GM18520 (cell line): ENCODE data around the gene UFSP1.

ENCODE experiments used
- ATAC-seq: cut with Tn5 transposase; IDR thresholded peaks from one replicate; pipeline ENCODE4 v1.9.1; 2021; ENCODE audit not compliant: unreplicated experiment

UFSP1 gene

GRCh38 chr7:100882785-100883526, 6.6 kb downstream of the UFSP1 start:
- ATAC-seq: no peak

- no peak for ATAC-seq
Observed at GRCh38 chr7:100882201-100882600, 7.3 kb downstream of the UFSP1 start.

DNA sequence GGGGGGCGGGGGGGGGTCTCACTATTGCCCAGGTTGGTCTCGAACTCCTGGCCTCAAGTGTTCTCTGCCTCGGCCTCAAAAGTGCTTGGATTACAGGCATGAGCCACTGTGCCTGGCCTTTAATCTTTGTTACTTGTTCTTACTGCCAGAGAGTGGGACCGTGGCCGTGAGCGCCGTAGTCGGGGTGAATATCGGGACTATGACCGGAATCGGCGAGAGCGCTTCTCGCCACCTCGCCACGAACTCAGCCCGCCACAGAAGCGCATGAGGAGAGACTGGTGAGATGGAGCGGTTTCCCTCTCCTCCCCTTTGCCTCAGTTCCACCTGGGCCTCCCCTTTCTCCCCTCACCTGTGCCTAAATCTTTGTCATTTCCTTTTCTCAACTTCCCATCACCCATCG, 8.4 kb downstream of the UFSP1 start:
- no peak for ATAC-seq

- no peak for ATAC-seq
Observed at GRCh38 chr7:100880645-100881044, 8.9 kb downstream of the UFSP1 start.

- ATAC-seq: no peak
Observed at GRCh38 chr7:100879685-100880261, 9.7 kb downstream of the UFSP1 start.

DNA sequence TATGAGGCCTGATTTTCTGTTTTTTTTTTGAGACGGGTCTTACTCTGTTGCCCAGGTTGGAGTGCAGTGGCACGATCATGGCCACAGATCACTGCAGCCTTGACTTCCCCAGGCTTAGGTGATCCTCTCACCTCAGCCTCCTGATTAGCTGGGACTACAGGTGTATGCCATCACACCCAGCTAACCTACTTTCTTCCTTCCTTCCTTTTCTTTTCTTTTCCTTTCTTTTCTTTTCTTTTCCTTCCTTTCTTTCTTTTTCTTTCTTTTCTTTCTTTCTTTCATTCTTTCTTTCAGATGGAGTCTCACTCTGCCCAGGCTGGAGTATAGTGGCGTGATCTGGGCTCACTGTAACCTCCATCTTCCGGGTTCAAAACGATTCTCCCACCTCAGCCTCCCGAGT, 10.8 kb downstream of the UFSP1 start:
- no peak for ATAC-seq

GRCh38 chr7:100878013-100878412, 11.5 kb downstream of the UFSP1 start:
- ATAC-seq: no peak

GRCh38 chr7:100875356-100875751, 14.2 kb downstream of the UFSP1 start:
- peak; percentile 2 for ATAC-seq

DNA sequence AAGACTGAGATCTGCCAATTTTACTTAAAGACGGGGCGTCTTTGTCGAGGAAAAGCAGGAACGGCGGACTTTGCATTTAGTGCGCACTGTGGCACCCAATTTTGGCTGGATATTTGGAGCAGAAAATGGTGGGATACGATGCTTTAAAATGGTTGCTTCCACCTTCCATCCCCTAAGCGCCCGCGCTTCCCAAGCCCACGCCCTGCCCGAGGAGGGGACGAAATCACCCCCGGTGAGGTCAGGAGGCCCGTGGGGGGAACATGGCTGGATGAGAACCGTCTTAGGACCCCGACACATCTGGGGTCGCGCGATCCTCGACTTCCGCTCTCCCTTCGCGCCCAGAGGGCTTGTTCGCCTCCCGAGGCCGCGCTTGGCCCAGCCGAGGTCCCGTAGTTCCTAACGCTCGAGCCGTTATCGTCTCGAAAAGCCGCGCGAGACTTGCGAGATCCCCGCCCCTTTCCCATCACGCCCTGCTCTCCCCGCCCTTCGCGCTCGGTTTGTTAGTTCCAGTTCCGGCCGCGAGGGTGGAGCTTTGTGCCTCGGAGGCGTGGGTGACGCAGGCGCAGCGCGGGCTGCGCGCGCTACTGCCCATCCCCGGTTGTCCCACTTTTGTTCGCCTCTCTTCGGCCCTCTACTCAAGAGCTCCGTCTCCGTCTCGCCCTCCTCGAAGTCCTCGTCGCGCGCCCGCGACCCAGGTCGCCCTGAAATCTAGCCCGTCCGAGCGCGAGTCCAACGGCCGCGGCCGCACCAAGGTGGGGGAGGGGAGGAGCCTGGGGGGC, 14.7 kb downstream of the UFSP1 start, which contains the start of gene SRRT:
SRRT (plus strand) TSS at position 527 of the 779 bp plus-strand sequence. CDS start 488 bp downstream, outside the sequence.
- peak; percentile 83 for ATAC-seq

GRCh38 chr7:100874300-100874576, 15.3 kb downstream of the UFSP1 start:
- no peak for ATAC-seq

DNA sequence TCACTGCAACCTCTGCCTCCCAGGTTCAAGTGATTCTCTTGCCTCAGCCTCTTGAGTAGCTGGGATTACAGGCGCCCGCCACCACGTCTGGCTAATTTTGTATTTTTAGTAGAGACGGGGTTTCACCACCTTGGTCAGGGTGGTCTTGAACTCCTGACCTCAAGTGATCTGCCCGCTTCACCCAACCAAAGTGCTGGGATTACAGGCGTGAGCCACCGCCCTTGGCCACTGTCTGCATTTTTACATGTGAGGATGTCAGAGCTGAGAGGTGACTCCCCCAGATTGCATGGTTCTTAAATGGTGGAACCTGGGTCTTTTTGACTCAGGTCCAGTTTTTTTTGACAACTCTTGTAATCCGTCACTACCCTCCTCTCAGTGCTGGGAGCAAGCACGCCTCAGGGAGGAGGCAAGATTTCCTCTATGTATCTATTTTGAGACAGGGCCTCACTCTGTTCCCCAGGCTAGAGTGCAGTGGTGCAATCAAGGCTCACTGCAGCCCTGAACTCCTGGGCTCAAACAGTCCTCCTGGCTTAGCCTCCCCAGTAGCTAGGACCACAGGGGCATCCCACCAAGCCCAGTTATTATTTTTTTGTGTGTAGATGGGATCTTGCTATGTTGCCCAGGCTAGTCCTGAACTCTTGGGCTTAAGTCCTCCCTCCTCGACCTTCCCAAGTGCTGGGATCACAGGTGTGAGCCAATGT, 15.8 kb downstream of the UFSP1 start:
- ATAC-seq: no peak

GRCh38 chr7:100867776-100868485, 21.6 kb downstream of the UFSP1 start:
- no peak for ATAC-seq

DNA sequence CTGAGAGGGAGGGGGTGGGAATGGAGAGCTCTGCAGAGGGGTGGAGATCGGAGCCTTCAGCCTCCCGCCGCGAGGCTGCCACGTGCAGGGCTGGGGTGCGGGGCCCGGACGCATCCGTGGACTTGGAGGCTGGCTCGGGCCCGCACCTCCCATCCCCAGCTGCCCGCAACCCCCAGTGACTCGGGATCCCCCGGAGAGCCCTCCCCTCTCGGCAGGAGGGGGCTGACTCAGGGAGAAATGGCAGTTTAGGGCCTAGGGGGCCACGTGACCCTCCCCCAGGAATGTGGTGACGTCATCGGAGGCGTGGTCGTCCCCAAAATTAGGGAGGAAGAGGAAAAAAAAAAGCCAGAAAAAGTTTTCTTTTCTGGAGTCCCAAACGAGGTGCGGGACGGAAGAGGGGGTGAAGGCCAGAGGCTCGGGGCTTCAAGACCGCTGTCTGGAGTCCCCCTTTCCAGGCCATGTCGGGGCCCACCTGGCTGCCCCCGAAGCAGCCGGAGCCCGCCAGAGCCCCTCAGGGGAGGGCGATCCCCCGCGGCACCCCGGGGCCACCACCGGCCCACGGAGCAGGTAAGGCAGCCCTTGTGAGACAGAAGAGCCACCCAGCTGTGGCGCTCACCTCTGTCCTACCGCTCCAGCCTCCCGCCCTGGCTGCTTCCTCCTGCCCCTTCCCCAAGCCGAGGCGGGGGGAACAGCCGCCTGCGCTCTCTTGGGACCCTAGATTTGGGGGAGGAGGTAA, 22.3 kb downstream of the UFSP1 start, which contains the start of gene TRIP6:
TRIP6 (plus strand) TSS at position 348 of the 736 bp plus-strand sequence; CDS start at position 459, 111 bp downstream.
- no peak for ATAC-seq

DNA sequence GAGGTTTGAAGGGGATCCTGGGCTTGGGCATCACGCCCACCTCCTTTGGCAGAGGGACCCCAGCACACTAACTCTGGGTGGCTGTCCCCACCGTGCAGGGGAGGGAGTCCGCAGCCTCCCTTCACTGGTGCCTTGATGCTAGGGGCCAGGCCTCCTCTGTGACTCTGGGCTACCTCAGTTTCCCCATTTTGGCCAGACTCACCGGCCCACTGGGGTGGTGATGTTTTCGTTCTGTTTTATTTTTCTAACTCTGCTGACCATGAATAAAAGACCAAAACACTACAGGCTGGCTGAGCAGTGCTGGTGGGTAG, 22.8 kb downstream of the UFSP1 start:
- no peak for ATAC-seq

GRCh38 chr7:100865938-100866728, 23.4 kb downstream of the UFSP1 start:
- ATAC-seq: no peak

DNA sequence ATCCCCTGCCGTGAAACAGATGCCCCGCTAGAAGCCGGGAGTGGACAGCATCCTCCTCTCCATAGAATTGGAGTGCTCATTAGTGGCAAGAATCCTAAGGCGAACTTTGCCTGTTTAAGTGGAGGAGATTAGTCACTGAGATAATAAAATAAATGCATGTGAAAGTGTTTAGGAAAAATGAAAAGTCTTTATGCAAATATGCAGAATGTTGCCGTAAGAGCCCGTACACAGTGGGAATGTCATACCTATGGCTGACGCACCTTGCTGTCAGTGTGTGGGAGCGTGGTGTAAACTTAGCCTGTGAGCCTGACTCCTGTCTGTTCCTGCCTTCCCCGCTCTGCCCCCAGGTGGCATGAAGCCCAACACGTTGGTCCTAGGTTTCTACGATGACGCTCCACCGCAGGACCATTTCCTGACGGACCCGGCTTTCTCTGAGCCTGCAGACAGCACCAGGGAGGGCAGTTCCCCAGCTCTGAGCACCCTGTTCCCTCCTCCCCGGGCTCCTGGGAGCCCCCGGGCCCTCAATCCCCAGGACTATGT, 24.1 kb downstream of the UFSP1 start:
- ATAC-seq: no peak

- ATAC-seq: no peak
Observed at GRCh38 chr7:100864263-100864845, 25.2 kb downstream of the UFSP1 start.

DNA sequence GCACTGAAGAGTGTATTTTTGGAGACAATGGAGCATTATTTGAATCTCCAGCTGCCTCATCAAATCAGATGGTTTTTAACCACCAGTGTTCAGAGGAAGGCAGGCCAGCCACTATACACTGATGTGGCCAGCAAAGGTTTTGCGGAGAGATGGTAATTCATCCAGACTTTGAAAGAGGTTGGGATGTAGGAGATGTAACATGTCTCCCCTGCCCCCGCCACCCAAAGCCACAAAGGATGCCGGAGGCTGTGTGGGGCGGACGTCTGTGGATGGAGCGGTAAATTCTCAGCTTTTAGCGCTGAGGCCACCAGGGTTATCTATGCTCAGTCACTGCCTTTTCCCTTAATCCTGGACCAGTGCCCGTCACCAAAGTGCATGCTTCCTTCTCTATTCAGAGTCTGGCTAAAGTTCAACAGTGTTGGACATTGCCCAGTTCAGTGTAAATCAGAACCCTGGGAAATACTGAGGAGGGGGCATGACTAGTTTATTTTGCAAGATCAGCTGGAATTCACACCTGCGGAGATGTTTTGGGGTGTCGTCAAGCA, 26.0 kb downstream of the UFSP1 start:
- ATAC-seq: no peak

- no peak for ATAC-seq
Observed at GRCh38 chr7:100861616-100861985, 27.9 kb downstream of the UFSP1 start.
